ENCODE results near the gene MAMDC4.

- no peak for TF ChIP-seq POLR2A (IDR thresholded peaks at IDR 0.05)
- TF ChIP-seq, protein P1, sequence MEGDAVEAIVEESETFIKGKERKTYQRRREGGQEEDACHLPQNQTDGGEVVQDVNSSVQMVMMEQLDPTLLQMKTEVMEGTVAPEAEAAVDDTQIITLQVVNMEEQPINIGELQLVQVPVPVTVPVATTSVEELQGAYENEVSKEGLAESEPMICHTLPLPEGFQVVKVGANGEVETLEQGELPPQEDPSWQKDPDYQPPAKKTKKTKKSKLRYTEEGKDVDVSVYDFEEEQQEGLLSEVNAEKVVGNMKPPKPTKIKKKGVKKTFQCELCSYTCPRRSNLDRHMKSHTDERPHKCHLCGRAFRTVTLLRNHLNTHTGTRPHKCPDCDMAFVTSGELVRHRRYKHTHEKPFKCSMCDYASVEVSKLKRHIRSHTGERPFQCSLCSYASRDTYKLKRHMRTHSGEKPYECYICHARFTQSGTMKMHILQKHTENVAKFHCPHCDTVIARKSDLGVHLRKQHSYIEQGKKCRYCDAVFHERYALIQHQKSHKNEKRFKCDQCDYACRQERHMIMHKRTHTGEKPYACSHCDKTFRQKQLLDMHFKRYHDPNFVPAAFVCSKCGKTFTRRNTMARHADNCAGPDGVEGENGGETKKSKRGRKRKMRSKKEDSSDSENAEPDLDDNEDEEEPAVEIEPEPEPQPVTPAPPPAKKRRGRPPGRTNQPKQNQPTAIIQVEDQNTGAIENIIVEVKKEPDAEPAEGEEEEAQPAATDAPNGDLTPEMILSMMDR (IDR thresholded peaks at IDR 0.05): no peak
These were observed 13.6 kb upstream of the MAMDC4 start for GRCh38 chr9:136838314-136839228.
